NCI-H2107 treated with DMSO at 0.1 percent for 48 hours (cell line): Measurements from ENCODE around the gene CC2D2A.

Experiments used
- DNase-seq: peaks from one replicate; lab custom pipeline; 2025; ENCODE audit not compliant: unreplicated experiment; lab: John Stamatoyannopoulos, UW

The CC2D2A gene

GRCh38 chr4:15636818-15637217 lies 167.1 kb downstream of the CC2D2A start:
- no peak for DNase-seq

DNA sequence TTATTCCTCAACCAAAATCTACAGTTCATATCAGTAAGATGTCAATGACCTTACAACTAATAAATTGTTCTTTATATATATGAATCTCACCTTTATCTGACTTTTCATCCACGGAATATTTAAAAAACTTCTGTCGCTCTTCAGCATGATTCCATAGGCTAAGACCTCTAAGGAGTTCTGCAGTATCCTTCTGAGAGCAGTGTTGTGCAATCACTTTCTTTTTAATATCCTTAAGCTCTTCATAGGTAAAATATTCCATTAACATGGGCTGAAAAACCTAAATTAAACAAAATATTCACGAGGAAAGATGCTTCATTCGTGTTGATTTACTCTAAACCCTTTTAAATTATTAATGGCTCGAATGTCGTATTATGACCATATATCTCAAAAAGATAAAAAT lies 168.7 kb downstream of the CC2D2A start:
- DNase-seq = no peak

- no peak for DNase-seq
These were observed 178.9 kb downstream of the CC2D2A start for GRCh38 chr4:15648600-15648999.

GRCh38 chr4:15649914-15650545 lies 180.3 kb downstream of the CC2D2A start:
- peak; percentile 26 for DNase-seq
